Uterus (tissue), 2 donors: ENCODE data around the gene EFCAB13.

Source experiments
- POLR2A ChIP-seq, 2 donors: fragments of 450-650 bp; IDR thresholded peaks; one replicate each; pipeline ENCODE4 v1.6.1; 2016; ENCODE audit warnings: antibody characterized with exemption in 2 of 2, mild to moderate bottlenecking in 1 of 2, moderate library complexity in 1 of 2
- TF ChIP-seq, protein P1 (sequence below), 4 experiments: fragments of 200-600 bp in 2 of 4; fragments of 450-650 bp in 2 of 4; sonication (generic) in 2 of 4; IDR thresholded peaks; one replicate each; pipeline ENCODE4 v1.5.1; 2016 to 2019; ENCODE audit warnings: antibody characterized with exemption in 4 of 4, mild to moderate bottlenecking in 2 of 4, moderate library complexity in 1 of 4

DNA sequence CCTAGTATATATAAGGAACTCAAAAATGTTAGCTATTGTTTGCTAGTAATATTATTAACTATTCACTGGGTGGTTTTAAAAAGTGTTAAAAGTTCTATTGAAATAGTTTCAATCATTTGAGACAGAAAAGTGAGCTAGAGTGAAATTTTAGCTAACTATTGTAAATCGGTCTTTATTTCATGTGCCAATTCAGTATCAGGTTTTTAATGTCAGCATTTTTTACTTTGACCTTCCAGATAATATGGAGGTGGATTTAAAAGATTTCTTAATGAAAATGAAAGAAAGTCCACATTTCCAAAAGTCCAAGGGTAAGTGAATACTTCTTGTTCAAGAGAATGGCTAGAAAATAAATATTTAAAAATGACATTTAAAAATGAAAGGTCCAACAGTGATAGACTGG, 90.9 kb downstream of the EFCAB13 start:
- TF ChIP-seq, protein P1, sequence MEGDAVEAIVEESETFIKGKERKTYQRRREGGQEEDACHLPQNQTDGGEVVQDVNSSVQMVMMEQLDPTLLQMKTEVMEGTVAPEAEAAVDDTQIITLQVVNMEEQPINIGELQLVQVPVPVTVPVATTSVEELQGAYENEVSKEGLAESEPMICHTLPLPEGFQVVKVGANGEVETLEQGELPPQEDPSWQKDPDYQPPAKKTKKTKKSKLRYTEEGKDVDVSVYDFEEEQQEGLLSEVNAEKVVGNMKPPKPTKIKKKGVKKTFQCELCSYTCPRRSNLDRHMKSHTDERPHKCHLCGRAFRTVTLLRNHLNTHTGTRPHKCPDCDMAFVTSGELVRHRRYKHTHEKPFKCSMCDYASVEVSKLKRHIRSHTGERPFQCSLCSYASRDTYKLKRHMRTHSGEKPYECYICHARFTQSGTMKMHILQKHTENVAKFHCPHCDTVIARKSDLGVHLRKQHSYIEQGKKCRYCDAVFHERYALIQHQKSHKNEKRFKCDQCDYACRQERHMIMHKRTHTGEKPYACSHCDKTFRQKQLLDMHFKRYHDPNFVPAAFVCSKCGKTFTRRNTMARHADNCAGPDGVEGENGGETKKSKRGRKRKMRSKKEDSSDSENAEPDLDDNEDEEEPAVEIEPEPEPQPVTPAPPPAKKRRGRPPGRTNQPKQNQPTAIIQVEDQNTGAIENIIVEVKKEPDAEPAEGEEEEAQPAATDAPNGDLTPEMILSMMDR (IDR thresholded peaks at IDR 0.05) = no peak
- no peak for TF ChIP-seq POLR2A (IDR thresholded peaks at IDR 0.05)
